ENCODE results near the gene SGCA. TPM values are rescaled to one million over a fixed set of nuclear protein-coding genes. Genes with fewer than 3 reads are reported as not detected.
A peak's percentile ranks its signal among the peaks of the same experiment; 100 is the strongest.

SGCA gene
- total and polyA plus RNA-seq, 9 of the 15 experiments (the other 6 are each of a cell fraction or from before 2014, with no cell fraction given), result not detected

DNA sequence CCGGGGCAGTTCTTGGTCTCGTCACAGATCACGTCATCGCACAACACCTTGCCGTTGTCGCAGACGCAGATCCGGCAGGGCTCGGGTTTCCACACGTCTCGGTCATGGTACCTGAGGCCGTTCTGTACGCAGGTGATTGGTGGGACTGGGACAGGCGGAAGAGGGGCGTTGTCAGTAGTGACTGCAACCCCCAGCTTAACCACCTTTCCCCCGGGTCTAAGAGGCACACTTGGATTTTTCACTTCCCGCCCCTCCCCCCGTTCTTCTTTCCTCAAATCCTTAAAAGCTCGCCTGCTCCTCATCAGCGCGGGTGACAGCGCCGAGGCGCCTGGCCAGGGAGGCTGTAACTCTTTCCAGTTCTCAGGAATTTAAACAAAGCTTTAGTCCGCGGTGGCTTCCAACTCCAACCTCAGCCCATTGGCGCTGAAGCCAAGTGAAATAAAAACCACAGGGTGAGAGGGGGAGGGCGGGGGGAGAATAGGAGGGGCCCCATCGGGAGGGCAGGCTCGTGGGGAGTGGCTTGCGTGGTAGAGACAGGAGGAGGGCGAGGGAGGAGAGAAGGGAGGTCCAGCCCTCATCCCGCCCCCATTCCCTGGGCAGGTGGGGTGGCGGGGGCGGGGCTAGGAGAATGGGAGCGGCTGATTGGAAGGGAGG lies 34.1 kb downstream of the SGCA start (continued):
- peak; percentile 38 for TF ChIP-seq ATF3 (IDR thresholded peaks at IDR 0.05)
- no peak for TF ChIP-seq ATF3 (CRISPR knock-in tag; conservative IDR thresholded peaks at IDR 0.05)
- TF ChIP-seq CREM (IDR thresholded peaks at IDR 0.05; ENCODE audit: low read depth), result peak; percentile 55
- TF ChIP-seq AFF1 (IDR thresholded peaks at IDR 0.05; ENCODE audit: low read depth in 1 of 2, partially characterized antibody in 2 of 2), result peak in 1 of 2 experiments; percentile 36
- TF ChIP-seq, protein P1, sequence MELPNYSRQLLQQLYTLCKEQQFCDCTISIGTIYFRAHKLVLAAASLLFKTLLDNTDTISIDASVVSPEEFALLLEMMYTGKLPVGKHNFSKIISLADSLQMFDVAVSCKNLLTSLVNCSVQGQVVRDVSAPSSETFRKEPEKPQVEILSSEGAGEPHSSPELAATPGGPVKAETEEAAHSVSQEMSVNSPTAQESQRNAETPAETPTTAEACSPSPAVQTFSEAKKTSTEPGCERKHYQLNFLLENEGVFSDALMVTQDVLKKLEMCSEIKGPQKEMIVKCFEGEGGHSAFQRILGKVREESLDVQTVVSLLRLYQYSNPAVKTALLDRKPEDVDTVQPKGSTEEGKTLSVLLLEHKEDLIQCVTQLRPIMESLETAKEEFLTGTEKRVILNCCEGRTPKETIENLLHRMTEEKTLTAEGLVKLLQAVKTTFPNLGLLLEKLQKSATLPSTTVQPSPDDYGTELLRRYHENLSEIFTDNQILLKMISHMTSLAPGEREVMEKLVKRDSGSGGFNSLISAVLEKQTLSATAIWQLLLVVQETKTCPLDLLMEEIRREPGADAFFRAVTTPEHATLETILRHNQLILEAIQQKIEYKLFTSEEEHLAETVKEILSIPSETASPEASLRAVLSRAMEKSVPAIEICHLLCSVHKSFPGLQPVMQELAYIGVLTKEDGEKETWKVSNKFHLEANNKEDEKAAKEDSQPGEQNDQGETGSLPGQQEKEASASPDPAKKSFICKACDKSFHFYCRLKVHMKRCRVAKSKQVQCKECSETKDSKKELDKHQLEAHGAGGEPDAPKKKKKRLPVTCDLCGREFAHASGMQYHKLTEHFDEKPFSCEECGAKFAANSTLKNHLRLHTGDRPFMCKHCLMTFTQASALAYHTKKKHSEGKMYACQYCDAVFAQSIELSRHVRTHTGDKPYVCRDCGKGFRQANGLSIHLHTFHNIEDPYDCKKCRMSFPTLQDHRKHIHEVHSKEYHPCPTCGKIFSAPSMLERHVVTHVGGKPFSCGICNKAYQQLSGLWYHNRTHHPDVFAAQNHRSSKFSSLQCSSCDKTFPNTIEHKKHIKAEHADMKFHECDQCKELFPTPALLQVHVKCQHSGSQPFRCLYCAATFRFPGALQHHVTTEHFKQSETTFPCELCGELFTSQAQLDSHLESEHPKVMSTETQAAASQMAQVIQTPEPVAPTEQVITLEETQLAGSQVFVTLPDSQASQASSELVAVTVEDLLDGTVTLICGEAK (IDR thresholded peaks at IDR 0.05), result no peak
- TF ChIP-seq, protein P1 (CRISPR knock-in tag; IDR thresholded peaks at IDR 0.05), result 0 out of 2 replicates have a peak, but pooled peaks have one; percentile 13
- no peak for TF ChIP-seq RBM14 (IDR thresholded peaks at IDR 0.05; ENCODE audit: borderline replicate concordance, insufficient read depth, low read depth, low read length)
- TF ChIP-seq, protein P2, sequence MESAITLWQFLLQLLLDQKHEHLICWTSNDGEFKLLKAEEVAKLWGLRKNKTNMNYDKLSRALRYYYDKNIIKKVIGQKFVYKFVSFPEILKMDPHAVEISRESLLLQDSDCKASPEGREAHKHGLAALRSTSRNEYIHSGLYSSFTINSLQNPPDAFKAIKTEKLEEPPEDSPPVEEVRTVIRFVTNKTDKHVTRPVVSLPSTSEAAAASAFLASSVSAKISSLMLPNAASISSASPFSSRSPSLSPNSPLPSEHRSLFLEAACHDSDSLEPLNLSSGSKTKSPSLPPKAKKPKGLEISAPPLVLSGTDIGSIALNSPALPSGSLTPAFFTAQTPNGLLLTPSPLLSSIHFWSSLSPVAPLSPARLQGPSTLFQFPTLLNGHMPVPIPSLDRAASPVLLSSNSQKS (CRISPR knock-in tag; IDR thresholded peaks at IDR 0.05), result no peak
- TF ChIP-seq, protein P3, sequence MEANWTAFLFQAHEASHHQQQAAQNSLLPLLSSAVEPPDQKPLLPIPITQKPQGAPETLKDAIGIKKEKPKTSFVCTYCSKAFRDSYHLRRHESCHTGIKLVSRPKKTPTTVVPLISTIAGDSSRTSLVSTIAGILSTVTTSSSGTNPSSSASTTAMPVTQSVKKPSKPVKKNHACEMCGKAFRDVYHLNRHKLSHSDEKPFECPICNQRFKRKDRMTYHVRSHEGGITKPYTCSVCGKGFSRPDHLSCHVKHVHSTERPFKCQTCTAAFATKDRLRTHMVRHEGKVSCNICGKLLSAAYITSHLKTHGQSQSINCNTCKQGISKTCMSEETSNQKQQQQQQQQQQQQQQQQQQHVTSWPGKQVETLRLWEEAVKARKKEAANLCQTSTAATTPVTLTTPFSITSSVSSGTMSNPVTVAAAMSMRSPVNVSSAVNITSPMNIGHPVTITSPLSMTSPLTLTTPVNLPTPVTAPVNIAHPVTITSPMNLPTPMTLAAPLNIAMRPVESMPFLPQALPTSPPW (CRISPR knock-in tag; IDR thresholded peaks at IDR 0.05), result peak; percentile 88
